ENCODE data around the gene CLSTN2. TPM values are rescaled to one million over a fixed set of nuclear protein-coding genes. Genes with fewer than 3 reads are reported as not detected.

Gene CLSTN2
- total RNA-seq, 1 experiment from 2014 or later: not detected

DNA sequence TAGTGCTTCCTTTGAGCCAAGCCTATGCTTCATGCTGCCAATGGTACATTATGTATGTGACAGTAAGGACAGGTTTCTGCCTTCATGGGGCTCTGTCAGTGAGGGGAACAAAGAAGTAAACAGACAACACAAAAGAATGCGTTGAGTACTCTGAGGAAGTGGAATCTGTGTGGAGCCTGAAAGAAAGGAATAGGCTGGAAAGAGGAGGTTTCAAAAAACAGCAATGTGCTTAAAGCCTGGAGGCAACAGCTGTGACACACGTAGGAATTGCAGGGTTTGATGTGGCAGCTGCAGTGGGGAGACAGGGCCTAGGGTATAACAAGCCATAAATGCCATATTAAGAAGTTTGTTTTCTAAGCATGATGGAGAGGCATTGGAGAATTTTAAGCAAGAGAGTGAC lies 316.7 kb downstream of the CLSTN2 start:
- no TSS peak for BruUV-seq (replicated peaks)
- H3K27ac ChIP-seq: no peak overlapping the region
- H2AFZ ChIP-seq: no peak overlapping the region
- DNase-seq: no peak
- ChIA-PET CTCF (no interaction called here), POLR2A (ENCODE audit: unreplicated experiment) (no interaction called here)
- TF ChIP-seq, protein P1, sequence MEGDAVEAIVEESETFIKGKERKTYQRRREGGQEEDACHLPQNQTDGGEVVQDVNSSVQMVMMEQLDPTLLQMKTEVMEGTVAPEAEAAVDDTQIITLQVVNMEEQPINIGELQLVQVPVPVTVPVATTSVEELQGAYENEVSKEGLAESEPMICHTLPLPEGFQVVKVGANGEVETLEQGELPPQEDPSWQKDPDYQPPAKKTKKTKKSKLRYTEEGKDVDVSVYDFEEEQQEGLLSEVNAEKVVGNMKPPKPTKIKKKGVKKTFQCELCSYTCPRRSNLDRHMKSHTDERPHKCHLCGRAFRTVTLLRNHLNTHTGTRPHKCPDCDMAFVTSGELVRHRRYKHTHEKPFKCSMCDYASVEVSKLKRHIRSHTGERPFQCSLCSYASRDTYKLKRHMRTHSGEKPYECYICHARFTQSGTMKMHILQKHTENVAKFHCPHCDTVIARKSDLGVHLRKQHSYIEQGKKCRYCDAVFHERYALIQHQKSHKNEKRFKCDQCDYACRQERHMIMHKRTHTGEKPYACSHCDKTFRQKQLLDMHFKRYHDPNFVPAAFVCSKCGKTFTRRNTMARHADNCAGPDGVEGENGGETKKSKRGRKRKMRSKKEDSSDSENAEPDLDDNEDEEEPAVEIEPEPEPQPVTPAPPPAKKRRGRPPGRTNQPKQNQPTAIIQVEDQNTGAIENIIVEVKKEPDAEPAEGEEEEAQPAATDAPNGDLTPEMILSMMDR (conservative IDR thresholded peaks at IDR 0.05): no peak
- TF ChIP-seq EZH2 (IDR thresholded peaks at IDR 0.05; ENCODE audit: low read depth): no peak
- no peak overlapping the region for H3K4me3 ChIP-seq
- no peaks in the 10 kb centered on the region for H3K4me1 ChIP-seq (replicated peaks; ENCODE audit: insufficient read depth)
- intact Hi-C loops (cut with micrococcal nuclease; ENCODE audit: unreplicated experiment): no loop called here
- H3K9me2 ChIP-seq (ENCODE audit: insufficient read depth): no peaks in the 10 kb centered on the region
- no peaks in the 10 kb centered on the region for H3F3A ChIP-seq (ENCODE audit: insufficient read depth, low read depth)
- no peaks in the 10 kb centered on the region for H3K9me3 ChIP-seq (ENCODE audit: insufficient read depth, low read depth)
- H3K79me2 ChIP-seq (ENCODE audit: low read depth): no peaks in the 10 kb centered on the region
- H3K4me2 ChIP-seq: no peak overlapping the region
- no peaks in the 10 kb centered on the region for H3K36me3 ChIP-seq (ENCODE audit: low read depth)
- H3K27me3 ChIP-seq (ENCODE audit: insufficient read depth, low read depth): no peaks in the 10 kb centered on the region
- no peaks in the 10 kb centered on the region for H4K20me1 ChIP-seq (ENCODE audit: insufficient read depth)

DNA sequence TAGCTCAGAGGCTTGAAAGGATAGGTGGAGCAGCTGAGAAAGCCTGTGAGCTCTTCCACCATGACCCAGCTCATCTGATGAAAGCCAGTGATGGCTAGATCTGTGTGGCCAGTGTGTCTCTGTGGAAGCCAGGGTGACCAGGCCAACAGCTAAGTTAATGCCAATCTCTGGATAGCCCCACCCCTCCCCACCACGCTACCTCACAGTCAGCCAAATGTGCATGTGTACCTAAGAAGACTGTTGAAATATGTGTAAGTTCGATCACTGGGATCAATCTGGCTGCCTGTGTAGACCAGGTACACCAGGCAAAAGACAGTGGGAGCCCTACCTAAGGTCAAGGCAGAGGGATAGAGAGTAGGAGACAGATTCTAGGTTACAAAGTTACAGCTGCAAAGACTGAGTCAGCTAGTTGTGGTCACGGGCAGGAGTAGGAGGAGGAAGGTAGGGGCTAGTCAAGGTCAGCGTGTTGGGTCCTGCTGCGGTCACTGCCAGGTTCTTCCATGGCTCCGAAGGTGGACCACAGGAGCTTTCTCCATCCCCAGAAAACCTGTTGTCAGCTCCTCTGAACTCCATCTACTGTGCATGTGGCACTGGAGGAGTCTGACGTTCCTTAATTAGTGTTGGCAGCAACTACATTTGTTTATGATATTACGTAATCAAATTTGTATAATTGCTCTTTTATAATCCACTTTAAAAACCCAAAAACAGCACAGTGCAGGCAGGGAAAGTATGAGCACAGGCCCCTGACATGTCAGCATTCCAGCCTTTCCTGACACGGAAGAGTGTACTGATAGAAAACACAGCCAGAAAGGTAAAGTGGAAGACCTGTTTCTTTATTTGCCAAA lies 318.0 kb downstream of the CLSTN2 start:
- H3K79me2 ChIP-seq (ENCODE audit: low read depth): no peaks in the 10 kb centered on the region
- CTCF ChIA-PET: no interaction called here
- intact Hi-C loops (cut with micrococcal nuclease; ENCODE audit: unreplicated experiment): no loop called here

DNA sequence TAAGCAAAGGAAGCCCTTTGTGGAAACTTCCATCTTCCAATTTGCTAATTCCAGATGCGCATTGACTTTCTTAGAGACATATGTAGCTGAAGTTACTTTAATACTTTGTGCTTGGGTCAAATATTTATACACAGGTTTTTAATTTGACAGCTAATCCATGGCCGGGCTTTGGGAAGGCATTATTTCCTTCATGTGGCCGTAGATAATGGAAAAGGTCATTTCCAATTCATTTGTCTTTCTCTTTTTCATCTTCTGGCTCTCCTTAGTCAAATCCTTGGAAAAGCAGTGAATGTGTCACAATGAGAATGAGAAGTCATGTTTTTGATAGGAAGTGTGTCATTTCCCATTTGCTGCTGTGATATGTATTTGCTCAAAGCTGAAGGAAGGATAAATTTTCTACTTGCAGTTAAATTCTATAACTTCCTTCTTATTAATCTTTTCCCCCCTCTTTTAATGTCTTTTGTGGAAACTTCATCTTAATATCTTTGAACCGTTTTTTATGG lies 323.3 kb downstream of the CLSTN2 start:
- no peak for DNase-seq
- Histone ChIP-seq H3K9me3 (ENCODE audit: insufficient read depth, low read depth) (no peaks in the 10 kb centered on the region), H3K79me2 (ENCODE audit: low read depth) (no peaks in the 10 kb centered on the region), H2AFZ (no peak overlapping the region), H3K27me3 (ENCODE audit: insufficient read depth, low read depth) (no peaks in the 10 kb centered on the region), H3K4me2 (no peak overlapping the region), H3K9me2 (ENCODE audit: insufficient read depth) (no peaks in the 10 kb centered on the region; the same call in 1 of the 2 replicates), H3K27ac (no peak overlapping the region), H3K36me3 (ENCODE audit: low read depth) (no peaks in the 10 kb centered on the region), H4K20me1 (ENCODE audit: insufficient read depth) (no peaks in the 10 kb centered on the region), H3F3A (ENCODE audit: insufficient read depth, low read depth) (no peaks in the 10 kb centered on the region), H3K4me1 (replicated peaks; ENCODE audit: insufficient read depth) (no peaks in the 10 kb centered on the region), H3K4me3 (no peak overlapping the region)
- no peak for TF ChIP-seq EZH2 (IDR thresholded peaks at IDR 0.05; ENCODE audit: low read depth)
- TF ChIP-seq, protein P1 (conservative IDR thresholded peaks at IDR 0.05): no peak
- POLR2A ChIA-PET (ENCODE audit: unreplicated experiment): no interaction called here
- intact Hi-C loops (cut with micrococcal nuclease; ENCODE audit: unreplicated experiment): no loop called here
- no TSS peak for BruUV-seq (replicated peaks)
- CTCF ChIA-PET: no interaction called here

More for the DNA sequence above, 318.0 kb downstream of the CLSTN2 start:
- Histone ChIP-seq H3K9me3 (ENCODE audit: insufficient read depth, low read depth) (no peaks in the 10 kb centered on the region), H3K27me3 (ENCODE audit: insufficient read depth, low read depth) (no peaks in the 10 kb centered on the region), H3K27ac (no peak overlapping the region), H3K4me3 (no peak overlapping the region), H3K9me2 (ENCODE audit: insufficient read depth) (no peaks in the 10 kb centered on the region), H3K4me1 (replicated peaks; ENCODE audit: insufficient read depth) (no peaks in the 10 kb centered on the region), H3K36me3 (ENCODE audit: low read depth) (no peaks in the 10 kb centered on the region), H3K4me2 (no peak overlapping the region), H4K20me1 (ENCODE audit: insufficient read depth) (no peaks in the 10 kb centered on the region), H2AFZ (no peak overlapping the region), H3F3A (ENCODE audit: insufficient read depth, low read depth) (no peaks in the 10 kb centered on the region)
- TF ChIP-seq, protein P1 (conservative IDR thresholded peaks at IDR 0.05): no peak
- no peak for TF ChIP-seq EZH2 (IDR thresholded peaks at IDR 0.05; ENCODE audit: low read depth)
- no peak for DNase-seq
- POLR2A ChIA-PET (ENCODE audit: unreplicated experiment): no interaction called here
- BruUV-seq (replicated peaks): no TSS peak

Measured in PC-9 (cell line).